Transverse colon (tissue), 4 donors: ENCODE measurements around the gene KRCC1.
A peak's percentile ranks its signal among the peaks of the same experiment; 100 is the strongest.

Experiments
- CTCF ChIP-seq, 5 experiments: fragments of 200-600 bp in 3 of 5; fragments of 450-650 bp in 2 of 5; sonication (generic) in 3 of 5; IDR thresholded peaks; 1 replicate in 2 of 5; 2 replicates in 3 of 5; pipeline ENCODE4 v1.5.1; 2016 to 2017; ENCODE audit warnings: antibody characterized with exemption in 5 of 5, inconsistent platforms in 3 of 5, mild to moderate bottlenecking in 2 of 5, moderate library complexity in 1 of 5
- EP300 ChIP-seq: sonication (generic); formaldehyde crosslinking; IDR thresholded peaks from one replicate; pipeline ENCODE4 v1.6.1; 2017; ENCODE audit warnings: antibody characterized with exemption, low read depth
- POLR2AphosphoS5 ChIP-seq, 3 donors: sonication (generic); formaldehyde crosslinking; IDR thresholded peaks; one replicate each; pipeline ENCODE4 v1.6.1; 2016; ENCODE audit warnings: antibody characterized with exemption in 3 of 3

- TF ChIP-seq CTCF (IDR thresholded peaks at IDR 0.05), result no peak
- TF ChIP-seq EP300, result no peak
- peak in 1 of 3 donors; percentile 21 for TF ChIP-seq POLR2AphosphoS5 (IDR thresholded peaks at IDR 0.05)
Measured at GRCh38 chr2:88074854-88075292, 19.3 kb upstream of the KRCC1 start.
